GM12864 (cell line): ENCODE measurements around the gene RAD23B.

Experiments used
- DNase-seq: peaks from one replicate; pipeline ENCODE4 v3.0.0-alpha.2; 2011; ENCODE audit warnings: low read depth
- H3K4me3 ChIP-seq: 2 replicates; pipeline ENCODE4 v1.5.1; 2011; ENCODE audit warnings: mild to moderate bottlenecking, low read depth, low read length, control low read depth
- TF ChIP-seq, protein P1 (sequence below): IDR thresholded peaks from 2 replicates; pipeline ENCODE4 v1.5.1; 2011; ENCODE audit warnings: low read depth, mild to moderate bottlenecking, moderate library complexity, low read length, control low read depth, inconsistent platforms; ENCODE audit errors: missing control alignments

Gene RAD23B

DNA sequence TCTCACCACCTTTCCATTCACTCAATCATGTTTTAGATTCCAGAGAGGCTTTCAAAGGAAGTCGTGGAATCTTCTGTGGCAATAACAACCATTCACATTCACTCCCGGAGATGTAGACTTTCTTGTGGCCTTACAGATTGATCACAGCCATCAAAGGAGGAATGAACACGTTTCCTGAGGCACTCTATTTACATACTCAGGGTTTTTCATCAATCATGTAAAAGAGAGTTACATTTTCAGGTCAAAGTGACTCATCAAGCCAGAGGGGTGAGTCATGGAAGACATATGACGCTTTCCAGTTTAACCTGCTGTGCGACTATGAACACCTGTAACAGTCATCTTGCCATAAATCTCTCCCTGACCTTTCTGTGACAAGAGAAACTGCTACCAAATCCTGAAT, 39.3 kb upstream of the RAD23B start:
- TF ChIP-seq, protein P1, sequence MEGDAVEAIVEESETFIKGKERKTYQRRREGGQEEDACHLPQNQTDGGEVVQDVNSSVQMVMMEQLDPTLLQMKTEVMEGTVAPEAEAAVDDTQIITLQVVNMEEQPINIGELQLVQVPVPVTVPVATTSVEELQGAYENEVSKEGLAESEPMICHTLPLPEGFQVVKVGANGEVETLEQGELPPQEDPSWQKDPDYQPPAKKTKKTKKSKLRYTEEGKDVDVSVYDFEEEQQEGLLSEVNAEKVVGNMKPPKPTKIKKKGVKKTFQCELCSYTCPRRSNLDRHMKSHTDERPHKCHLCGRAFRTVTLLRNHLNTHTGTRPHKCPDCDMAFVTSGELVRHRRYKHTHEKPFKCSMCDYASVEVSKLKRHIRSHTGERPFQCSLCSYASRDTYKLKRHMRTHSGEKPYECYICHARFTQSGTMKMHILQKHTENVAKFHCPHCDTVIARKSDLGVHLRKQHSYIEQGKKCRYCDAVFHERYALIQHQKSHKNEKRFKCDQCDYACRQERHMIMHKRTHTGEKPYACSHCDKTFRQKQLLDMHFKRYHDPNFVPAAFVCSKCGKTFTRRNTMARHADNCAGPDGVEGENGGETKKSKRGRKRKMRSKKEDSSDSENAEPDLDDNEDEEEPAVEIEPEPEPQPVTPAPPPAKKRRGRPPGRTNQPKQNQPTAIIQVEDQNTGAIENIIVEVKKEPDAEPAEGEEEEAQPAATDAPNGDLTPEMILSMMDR = no peak
- no peak overlapping the region for H3K4me3 ChIP-seq
- DNase-seq = no peak

DNA sequence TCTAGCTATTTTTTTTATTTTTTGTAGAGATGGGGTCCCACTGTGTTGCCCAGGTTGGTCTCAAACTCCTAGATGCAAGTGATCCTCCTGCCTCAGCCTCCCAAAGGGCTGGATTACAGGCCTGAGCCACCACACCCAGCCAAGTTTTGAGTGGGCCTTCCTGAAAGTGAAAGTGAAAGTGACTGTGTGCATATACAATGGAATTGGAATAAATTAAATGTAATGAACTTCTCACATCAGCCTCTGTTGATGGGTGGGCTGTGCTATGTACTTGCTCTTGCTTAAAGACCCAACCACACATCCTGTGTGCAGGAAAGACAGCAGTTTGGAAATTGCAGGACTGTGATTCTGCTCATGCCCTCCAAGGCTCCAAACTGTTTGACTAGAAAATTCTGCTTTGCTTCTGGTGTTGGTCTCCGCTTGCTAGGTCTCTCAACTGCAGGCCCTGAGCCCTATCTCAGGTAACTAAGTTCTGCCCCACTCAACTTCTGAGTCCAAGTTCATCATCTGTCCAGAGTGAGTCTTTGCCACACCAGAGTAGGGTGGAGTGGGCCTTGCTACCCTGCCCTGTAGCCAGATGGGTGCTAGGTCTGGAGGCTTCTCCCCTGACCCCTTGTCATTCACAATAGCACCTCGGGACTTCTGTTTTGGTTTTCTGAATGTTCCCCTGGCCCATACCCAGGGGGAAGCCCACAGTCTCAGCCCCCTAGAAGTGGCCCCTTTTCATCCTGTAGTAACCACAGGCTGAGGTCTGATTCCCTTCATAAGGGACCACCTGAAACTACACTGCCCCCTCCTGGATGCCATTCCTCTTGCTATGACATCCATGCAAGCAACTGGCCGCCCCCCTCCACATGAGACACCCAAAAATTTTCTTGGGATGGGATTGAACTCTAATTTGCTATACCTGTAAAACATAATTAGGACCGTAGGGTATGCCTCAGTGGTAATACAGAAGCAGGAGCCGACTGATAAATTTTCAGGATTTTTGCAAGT, 36.5 kb upstream of the RAD23B start:
- TF ChIP-seq, protein P1 = peak; percentile 4
- no peak overlapping the region for H3K4me3 ChIP-seq
- no peak for DNase-seq

DNA sequence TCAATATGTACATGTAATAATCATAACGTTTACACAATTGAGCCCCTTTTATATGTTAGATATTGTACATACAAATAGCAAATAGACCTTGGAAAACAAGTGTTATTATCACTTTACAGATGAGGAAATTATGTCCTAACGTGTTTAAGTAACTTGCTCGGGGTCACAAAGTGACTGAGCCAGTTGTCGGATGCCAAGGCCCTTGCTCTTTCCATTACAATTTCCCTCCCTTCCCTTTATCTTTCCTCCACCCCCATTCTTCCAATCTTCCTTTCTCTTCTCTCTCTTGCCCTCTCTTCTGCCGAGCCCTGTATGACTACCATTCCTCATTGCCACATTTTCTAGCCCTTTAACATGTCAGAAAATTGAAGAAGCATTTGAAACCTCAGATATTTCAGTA, 34.4 kb upstream of the RAD23B start:
- TF ChIP-seq, protein P1 = no peak
- no peak for DNase-seq
- H3K4me3 ChIP-seq = no peak overlapping the region

DNA sequence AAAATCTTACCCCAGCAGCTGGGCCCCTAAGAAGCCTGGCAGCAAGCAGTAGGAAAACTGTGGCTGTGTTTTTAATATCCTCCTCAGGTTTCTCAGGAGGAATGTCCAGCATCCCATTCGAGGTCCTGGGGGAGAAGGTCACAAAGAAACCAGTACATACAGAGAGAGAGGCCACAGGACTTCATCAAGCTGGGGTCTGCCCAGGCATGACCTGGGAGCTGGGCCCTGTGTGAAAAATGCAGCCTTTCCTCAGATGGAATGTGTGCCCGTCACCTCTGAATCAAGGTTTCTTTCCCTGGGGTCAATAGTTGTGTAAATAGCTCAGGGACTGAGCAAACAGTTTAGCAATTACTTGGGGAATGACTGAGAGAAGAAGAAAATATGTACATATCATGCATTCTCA, 33.9 kb upstream of the RAD23B start:
- no peak for DNase-seq

DNA sequence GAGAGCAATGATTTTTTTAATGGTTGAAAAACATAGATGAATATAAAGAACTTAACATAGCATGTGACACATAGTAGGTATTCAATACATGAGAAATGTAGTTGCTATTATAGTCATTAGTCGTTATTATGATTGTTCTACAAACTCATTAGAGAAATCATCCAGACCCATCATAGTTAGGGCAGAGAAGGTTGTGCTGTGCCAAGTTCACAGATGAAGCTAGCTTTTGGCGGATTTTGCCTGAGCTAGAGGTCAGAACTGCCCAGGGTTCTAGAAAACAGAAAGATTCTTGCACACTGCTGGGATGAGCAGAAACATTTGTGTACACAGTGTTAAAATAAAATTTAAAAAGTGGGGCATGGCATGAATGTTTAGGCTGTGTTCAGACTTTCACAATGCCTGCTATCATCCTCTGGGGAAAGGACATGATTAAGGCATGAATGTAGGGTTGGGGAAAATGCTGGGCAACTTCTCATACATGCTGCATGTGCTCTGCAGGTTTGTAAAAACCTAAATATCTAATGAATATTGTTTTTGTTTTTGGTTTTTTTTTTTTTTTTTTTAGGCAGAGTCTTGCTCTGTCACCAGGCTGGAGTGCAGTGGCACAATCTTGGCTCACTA, 33.3 kb upstream of the RAD23B start:
- TF ChIP-seq, protein P1 = no peak
- H3K4me3 ChIP-seq = no peak overlapping the region
- no peak for DNase-seq

More for the DNA sequence above, 33.9 kb upstream of the RAD23B start:
- TF ChIP-seq, protein P1 = no peak
- no peak overlapping the region for H3K4me3 ChIP-seq

DNA sequence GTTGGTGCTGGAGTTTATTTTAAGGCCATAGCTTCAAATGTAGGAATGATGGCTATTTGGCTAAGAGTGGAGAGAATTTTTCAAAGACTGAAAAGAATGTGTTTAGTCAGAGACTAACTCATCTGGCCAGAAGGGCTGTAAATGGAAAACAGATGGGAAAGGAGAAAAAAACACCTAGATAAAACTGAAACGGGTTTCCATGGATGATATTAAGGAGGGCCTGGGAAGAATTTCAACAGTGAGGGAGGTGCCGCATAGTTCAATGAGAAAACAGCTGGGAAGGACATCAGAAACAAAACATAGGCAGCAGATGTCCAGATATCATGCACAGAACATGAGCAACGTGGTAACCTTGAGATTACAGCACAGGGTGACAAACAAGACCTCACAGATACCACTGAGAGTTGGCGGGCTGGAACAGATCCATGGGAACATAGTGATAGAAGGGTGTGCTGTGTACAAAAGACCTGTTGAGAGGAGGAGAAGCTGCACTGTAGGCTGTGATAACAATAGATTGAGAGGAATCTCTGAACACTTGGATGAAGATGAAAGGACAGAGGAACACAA, 31.2 kb upstream of the RAD23B start:
- TF ChIP-seq, protein P1 = no peak
- no peak for DNase-seq
- no peak overlapping the region for H3K4me3 ChIP-seq
